Mesenchymal stem cell (in vitro differentiated cells and primary cell): ENCODE data around the gene GDE1.

Experiments used
- DNase-seq: peaks from one replicate; pipeline ENCODE4 v3.0.0-alpha.2; 2013
- H2AFZ ChIP-seq: one replicate; pipeline ENCODE4 v1.6.1; 2013; ENCODE audit warnings: low read depth, mild to moderate bottlenecking, control low read depth, inconsistent platforms, low read length, moderate library complexity
- H2AK5ac ChIP-seq: 2 replicates; pipeline ENCODE4 v1.6.1; 2013; ENCODE audit warnings: low read length, moderate library complexity, mild to moderate bottlenecking, inconsistent platforms; ENCODE audit not compliant: severe bottlenecking
- H2BK120ac ChIP-seq: one replicate; pipeline ENCODE4 v1.6.1; 2013; ENCODE audit warnings: low read depth, mild to moderate bottlenecking, inconsistent platforms, low read length, moderate library complexity
- H2BK12ac ChIP-seq, 2 experiments: one replicate each; pipeline ENCODE4 v1.6.1; 2013; ENCODE audit warnings: inconsistent platforms in 2 of 2, low read length in 2 of 2, mild to moderate bottlenecking in 2 of 2, moderate library complexity in 2 of 2, control low read depth in 1 of 2
- H2BK15ac ChIP-seq: one replicate; pipeline ENCODE4 v1.6.1; 2013; ENCODE audit warnings: mild to moderate bottlenecking, low read depth, inconsistent platforms; ENCODE audit not compliant: poor library complexity, severe bottlenecking
- H2BK5ac ChIP-seq: 2 replicates; pipeline ENCODE4 v1.6.1; 2013; ENCODE audit warnings: low read depth, mild to moderate bottlenecking, low read length, control low read depth, inconsistent platforms; ENCODE audit not compliant: poor library complexity, severe bottlenecking
- H3K14ac ChIP-seq, 2 experiments: one replicate each; pipeline ENCODE4 v1.6.1; 2013; ENCODE audit warnings: inconsistent platforms in 2 of 2, low read length in 2 of 2, control low read depth in 1 of 2, mild to moderate bottlenecking in 1 of 2, moderate library complexity in 1 of 2
- H3K18ac ChIP-seq, 2 experiments: one replicate each; pipeline ENCODE4 v1.6.1; 2013; ENCODE audit warnings: inconsistent platforms in 2 of 2, low read length in 2 of 2, control low read depth in 1 of 2, low read depth in 1 of 2, mild to moderate bottlenecking in 1 of 2
- H3K23ac ChIP-seq, 2 experiments: one replicate each; pipeline ENCODE4 v1.6.1; 2013; ENCODE audit warnings: inconsistent platforms in 2 of 2, low read length in 2 of 2, mild to moderate bottlenecking in 2 of 2, moderate library complexity in 2 of 2, control low read depth in 1 of 2
- H3K27ac ChIP-seq: 2 replicates; pipeline ENCODE4 v1.5.1; 2013; ENCODE audit warnings: mild to moderate bottlenecking, moderate library complexity, low read length, control low read depth, inconsistent platforms; ENCODE audit not compliant: poor library complexity, severe bottlenecking
- H3K27me3 ChIP-seq, 2 experiments: 2 replicates each; pipeline versions ENCODE4 v1.6.1 to v1.7.0; 2013; ENCODE audit warnings: low read length in 2 of 2, mild to moderate bottlenecking in 2 of 2, moderate library complexity in 2 of 2, control low read depth in 1 of 2, inconsistent platforms in 1 of 2; ENCODE audit not compliant: control insufficient read depth in 1 of 2, insufficient read depth in 1 of 2
- H3K36me3 ChIP-seq, 2 experiments: 2 replicates each; pipeline versions ENCODE4 v1.6.1 to v1.7.0; 2013; ENCODE audit warnings: low read length in 2 of 2, control low read depth in 1 of 2, inconsistent platforms in 1 of 2, low read depth in 1 of 2, mild to moderate bottlenecking in 1 of 2; ENCODE audit not compliant: insufficient read depth in 2 of 2, control insufficient read depth in 1 of 2
- H3K4ac ChIP-seq, 2 experiments: one replicate each; pipeline ENCODE4 v1.6.1; 2013; ENCODE audit warnings: inconsistent platforms in 2 of 2, low read length in 2 of 2, mild to moderate bottlenecking in 2 of 2, moderate library complexity in 2 of 2, control low read depth in 1 of 2, low read depth in 1 of 2
- H3K4me1 ChIP-seq: 2 replicates; pipeline ENCODE4 v1.6.1; 2013; ENCODE audit warnings: low read depth, low read length, control low read depth; ENCODE audit not compliant: control insufficient read depth, insufficient read depth
- H3K4me2 ChIP-seq: 2 replicates; pipeline ENCODE4 v1.6.1; 2013; ENCODE audit warnings: low read length, mild to moderate bottlenecking, inconsistent platforms; ENCODE audit not compliant: poor library complexity, severe bottlenecking
- H3K4me3 ChIP-seq, 2 experiments: 2 replicates each; pipeline versions ENCODE4 v1.5.1 to v1.7.0; 2013; ENCODE audit warnings: low read length in 2 of 2, mild to moderate bottlenecking in 2 of 2, control low read depth in 1 of 2, low read depth in 1 of 2; ENCODE audit not compliant: insufficient read depth in 1 of 2
- H3K79me1 ChIP-seq: replicated peaks from 2 replicates; pipeline ENCODE4 v1.6.1; 2013; ENCODE audit warnings: mild to moderate bottlenecking, control low read depth, low read length, inconsistent platforms; ENCODE audit not compliant: poor library complexity, severe bottlenecking
- H3K9ac ChIP-seq: 2 replicates; pipeline ENCODE4 v1.7.0; 2013; ENCODE audit warnings: mild to moderate bottlenecking, low read length, moderate library complexity
- H3K9me3 ChIP-seq: 2 replicates; pipeline ENCODE4 v1.7.0; 2013; ENCODE audit warnings: mild to moderate bottlenecking, low read length; ENCODE audit not compliant: control insufficient read depth
- H4K8ac ChIP-seq: one replicate; pipeline ENCODE4 v1.6.1; 2013; ENCODE audit warnings: inconsistent platforms, mild to moderate bottlenecking, low read length, moderate library complexity
- H4K91ac ChIP-seq: one replicate; pipeline ENCODE4 v1.6.1; 2013; ENCODE audit warnings: mild to moderate bottlenecking, low read length, inconsistent platforms
- WGBS: methylation state at CpG from one replicate; pipeline ENCODE4 v1.1.7; 2013; ENCODE audit warnings: mixed read lengths; 5-methylcytosine and 5-hydroxymethylcytosine counted together

The GDE1 gene

DNA sequence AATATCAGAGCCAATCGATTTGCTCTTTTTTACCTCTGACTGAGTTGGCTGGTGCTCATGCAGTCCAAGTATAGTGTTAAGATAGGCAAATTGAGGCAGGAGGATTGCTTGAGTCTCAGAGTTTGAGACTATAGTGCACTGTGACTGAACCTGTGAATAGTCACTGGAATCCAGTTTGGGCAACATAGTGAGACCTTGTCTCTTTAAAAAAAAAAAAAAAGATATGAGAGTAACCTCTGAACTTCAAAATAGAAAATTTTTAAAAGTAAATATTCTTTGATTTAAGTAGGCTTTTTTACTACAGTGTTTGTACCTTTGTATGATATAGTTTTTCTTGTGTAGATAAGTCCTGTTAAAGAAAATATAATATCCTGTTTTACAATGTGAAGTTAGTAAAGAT is 5.3 kb upstream of the GDE1 start:
- DNase-seq: no peak
- Histone ChIP-seq H3K4me1 (peaks cover 2% of the 10 kb centered on the region), H3K36me3 (peaks cover 4 to 22% of the 10 kb centered on the region in 2 experiments), H3K79me1 (peaks cover 17% of the 10 kb centered on the region), H3K9me3 (no peaks in the 10 kb centered on the region), H2AFZ (no peak overlapping the region), H3K4me2 (no peak overlapping the region), H2BK12ac (no peak overlapping the region), H4K91ac (no peak overlapping the region), H3K9ac (no peak overlapping the region), H3K4me3 (no peak overlapping the region), H3K27me3 (no peaks in the 10 kb centered on the region), H3K4ac (no peak overlapping the region), H2BK5ac (no peak overlapping the region), H2BK15ac (no peak overlapping the region), H2BK120ac (no peak overlapping the region), H4K8ac (no peak overlapping the region), H3K27ac (no peak overlapping the region), H3K14ac (no peak overlapping the region), H3K23ac (no peak overlapping the region), H2AK5ac (no peak overlapping the region), H3K18ac (no peak overlapping the region)
- WGBS: 100% methylated on average over 1 of the region's 1 CpG

- H3K36me3 ChIP-seq: peaks cover 4 to 18% of the 10 kb centered on the region in 2 experiments
- peak overlapping the region in 1 of 2 experiments; percentile 73 for H3K4ac ChIP-seq
- no peak overlapping the region for H4K8ac ChIP-seq
- no peaks in the 10 kb centered on the region for H3K27me3 ChIP-seq
- H3K4me2 ChIP-seq: peak overlapping the region; percentile 71
- H2BK15ac ChIP-seq: no peak overlapping the region
- H2BK5ac ChIP-seq: peak overlapping the region; percentile 40
- H2BK12ac ChIP-seq: no peak overlapping the region
- H4K91ac ChIP-seq: no peak overlapping the region
- H3K27ac ChIP-seq: peak overlapping the region; percentile 28
- peak overlapping the region; percentile 91 for H3K9ac ChIP-seq
- H3K4me3 ChIP-seq: peak overlapping the region in 1 of 2 experiments; percentile 95
- peak overlapping the region; percentile 44 for H2AFZ ChIP-seq
- H3K9me3 ChIP-seq: no peaks in the 10 kb centered on the region
- peaks cover 3% of the 10 kb centered on the region for H3K4me1 ChIP-seq
- no peak for DNase-seq
- H3K14ac ChIP-seq: no peak overlapping the region
- no peak overlapping the region for H2BK120ac ChIP-seq
- no CpG with 5 or more reads among the region's 2 CpGs for WGBS
- no peak overlapping the region for H3K18ac ChIP-seq
- H3K23ac ChIP-seq: no peak overlapping the region
- no peak overlapping the region for H2AK5ac ChIP-seq
- peaks cover 15% of the 10 kb centered on the region for H3K79me1 ChIP-seq
Measured at GRCh38 chr16:19525385-19525723, 3.5 kb upstream of the GDE1 start.

- Histone ChIP-seq H2AFZ (peak overlapping the region; percentile 49), H4K91ac (no peak overlapping the region), H2BK12ac (no peak overlapping the region), H3K27ac (peak overlapping the region; percentile 44), H3K36me3 (peaks cover 4 to 15% of the 10 kb centered on the region in 2 experiments), H3K9me3 (no peaks in the 10 kb centered on the region), H3K4ac (peak overlapping the region in 1 of 2 experiments; percentile 73), H3K18ac (no peak overlapping the region), H3K4me1 (peaks cover 7% of the 10 kb centered on the region), H4K8ac (no peak overlapping the region), H3K9ac (peak overlapping the region; percentile 91), H3K4me2 (peak overlapping the region; percentile 71), H3K14ac (no peak overlapping the region), H2BK5ac (peak overlapping the region; percentile 40), H2AK5ac (no peak overlapping the region), H3K4me3 (peak overlapping the region; percentile 89 to 95), H3K23ac (no peak overlapping the region), H3K27me3 (no peaks in the 10 kb centered on the region), H2BK120ac (no peak overlapping the region), H3K79me1 (peaks cover 13% of the 10 kb centered on the region), H2BK15ac (no peak overlapping the region)
- DNase-seq: peak; percentile 39
- WGBS: 6% methylated on average over 18 of the region's 19 CpGs
Measured at GRCh38 chr16:19524616-19525384, 2.9 kb upstream of the GDE1 start.

- H3K27me3 ChIP-seq: no peaks in the 10 kb centered on the region
- peak overlapping the region; percentile 71 for H3K4me2 ChIP-seq
- H3K36me3 ChIP-seq: peaks cover 4 to 15% of the 10 kb centered on the region in 2 experiments
- peaks cover 9% of the 10 kb centered on the region for H3K4me1 ChIP-seq
- H2BK12ac ChIP-seq: no peak overlapping the region
- WGBS: under 1% methylated on average over 11 of the region's 11 CpGs
- H3K18ac ChIP-seq: no peak overlapping the region
- no peak overlapping the region for H2BK5ac ChIP-seq
- peak overlapping the region; percentile 44 for H3K27ac ChIP-seq
- H3K79me1 ChIP-seq: peaks cover 15% of the 10 kb centered on the region
- peak overlapping the region; percentile 89 to 95 for H3K4me3 ChIP-seq
- H2BK15ac ChIP-seq: peak overlapping the region; percentile 8
- no peak overlapping the region for H3K4ac ChIP-seq
- no peak overlapping the region for H3K23ac ChIP-seq
- H3K9me3 ChIP-seq: no peaks in the 10 kb centered on the region
- H2AK5ac ChIP-seq: no peak overlapping the region
- H4K91ac ChIP-seq: no peak overlapping the region
- H2AFZ ChIP-seq: peak overlapping the region; percentile 49
- peak; percentile 32 for DNase-seq
- no peak overlapping the region for H4K8ac ChIP-seq
- H2BK120ac ChIP-seq: no peak overlapping the region
- H3K9ac ChIP-seq: peak overlapping the region; percentile 91
- H3K14ac ChIP-seq: no peak overlapping the region
Measured at GRCh38 chr16:19524356-19524615, 2.4 kb upstream of the GDE1 start.
